GM12872 (cell line): ENCODE results near the gene SLC38A8.

Experiments used
- CTCF ChIP-seq: IDR thresholded peaks from 3 replicates; pipeline ENCODE4 v1.5.1; 2011; ENCODE audit warnings: low read depth, mild to moderate bottlenecking, low read length, moderate library complexity; ENCODE audit not compliant: insufficient read depth

SLC38A8 gene

GRCh38 chr16:84068783-84069462 is 26.3 kb upstream of the SLC38A8 start:
- TF ChIP-seq CTCF: no peak

GRCh38 chr16:84068041-84068440 is 25.4 kb upstream of the SLC38A8 start:
- TF ChIP-seq CTCF: no peak

- no peak for TF ChIP-seq CTCF
Observed at GRCh38 chr16:84067640-84068039, 25.0 kb upstream of the SLC38A8 start.

GRCh38 chr16:84065536-84066132 is 23.0 kb upstream of the SLC38A8 start:
- peak; percentile 73 for TF ChIP-seq CTCF

- TF ChIP-seq CTCF: no peak
Observed at GRCh38 chr16:84063980-84064379, 21.4 kb upstream of the SLC38A8 start.

GRCh38 chr16:84062734-84063640 is 20.4 kb upstream of the SLC38A8 start:
- peak; percentile 86 for TF ChIP-seq CTCF

GRCh38 chr16:84061236-84061819 is 18.7 kb upstream of the SLC38A8 start:
- no peak for TF ChIP-seq CTCF
